ENCODE data around the gene ZNF521. TPM values are rescaled to one million over a fixed set of nuclear protein-coding genes. Genes with fewer than 3 reads are reported as not detected.

ZNF521 gene
- total and polyA plus RNA-seq, 2 of the 13 experiments (the other 11 are each of a cell fraction or from before 2014, with no cell fraction given): 0.02 TPM; not detected in 1

DNA sequence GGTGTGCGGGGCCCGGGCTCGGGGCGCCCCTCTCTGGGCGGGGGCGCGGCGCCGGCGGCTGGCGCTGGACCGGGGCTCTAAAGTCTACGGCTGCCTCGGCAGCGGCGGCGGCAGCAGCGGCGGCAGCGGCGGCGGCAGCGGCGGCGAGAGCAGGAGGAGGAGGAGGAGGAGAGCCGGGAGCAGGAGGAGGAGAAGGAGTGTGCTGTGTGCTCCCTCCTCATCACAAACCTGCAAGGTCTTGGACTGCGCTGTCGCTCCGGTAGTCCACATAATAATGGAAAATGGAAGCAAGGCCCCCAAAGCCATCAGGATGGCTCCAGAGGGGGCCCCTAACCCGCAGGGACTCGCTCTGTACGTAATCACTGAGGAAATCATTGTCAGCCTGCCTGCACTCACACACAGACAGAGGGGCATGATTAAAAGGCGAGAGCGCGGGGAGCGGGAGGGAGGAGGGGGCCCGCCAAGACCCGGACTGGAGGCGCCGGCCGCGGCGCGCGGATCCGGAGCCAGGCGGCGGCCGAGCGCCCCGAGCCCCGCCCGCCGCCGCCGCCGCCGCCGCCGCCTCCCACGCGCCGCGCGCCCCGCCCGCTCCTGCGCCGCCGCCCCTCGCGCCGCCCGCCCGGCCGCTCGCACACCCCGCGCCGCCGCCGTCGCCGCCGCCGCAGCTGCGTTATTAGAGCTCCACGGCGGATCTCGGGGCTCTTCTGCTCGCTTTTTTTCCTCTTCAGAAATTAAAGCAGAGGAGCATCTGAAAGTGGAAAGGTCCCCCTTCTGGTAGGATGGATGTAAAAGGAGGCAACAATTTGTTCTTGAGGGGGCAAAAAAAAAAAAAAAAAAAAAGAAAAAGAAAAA is at the start of gene ZNF521 (continued):
- TF ChIP-seq ZNF318 (CRISPR knock-in tag; IDR thresholded peaks at IDR 0.05): no peak
- no peak for TF ChIP-seq MAFG (CRISPR knock-in tag; IDR thresholded peaks at IDR 0.05)
- 0 out of 2 replicates have a peak, but pooled peaks have one; percentile 49 for TF ChIP-seq KLF12 (CRISPR knock-in tag; IDR thresholded peaks at IDR 0.05; ENCODE audit: borderline replicate concordance)
- TF ChIP-seq MTF1 (CRISPR knock-in tag; IDR thresholded peaks at IDR 0.05): no peak
- TF ChIP-seq, protein P1, sequence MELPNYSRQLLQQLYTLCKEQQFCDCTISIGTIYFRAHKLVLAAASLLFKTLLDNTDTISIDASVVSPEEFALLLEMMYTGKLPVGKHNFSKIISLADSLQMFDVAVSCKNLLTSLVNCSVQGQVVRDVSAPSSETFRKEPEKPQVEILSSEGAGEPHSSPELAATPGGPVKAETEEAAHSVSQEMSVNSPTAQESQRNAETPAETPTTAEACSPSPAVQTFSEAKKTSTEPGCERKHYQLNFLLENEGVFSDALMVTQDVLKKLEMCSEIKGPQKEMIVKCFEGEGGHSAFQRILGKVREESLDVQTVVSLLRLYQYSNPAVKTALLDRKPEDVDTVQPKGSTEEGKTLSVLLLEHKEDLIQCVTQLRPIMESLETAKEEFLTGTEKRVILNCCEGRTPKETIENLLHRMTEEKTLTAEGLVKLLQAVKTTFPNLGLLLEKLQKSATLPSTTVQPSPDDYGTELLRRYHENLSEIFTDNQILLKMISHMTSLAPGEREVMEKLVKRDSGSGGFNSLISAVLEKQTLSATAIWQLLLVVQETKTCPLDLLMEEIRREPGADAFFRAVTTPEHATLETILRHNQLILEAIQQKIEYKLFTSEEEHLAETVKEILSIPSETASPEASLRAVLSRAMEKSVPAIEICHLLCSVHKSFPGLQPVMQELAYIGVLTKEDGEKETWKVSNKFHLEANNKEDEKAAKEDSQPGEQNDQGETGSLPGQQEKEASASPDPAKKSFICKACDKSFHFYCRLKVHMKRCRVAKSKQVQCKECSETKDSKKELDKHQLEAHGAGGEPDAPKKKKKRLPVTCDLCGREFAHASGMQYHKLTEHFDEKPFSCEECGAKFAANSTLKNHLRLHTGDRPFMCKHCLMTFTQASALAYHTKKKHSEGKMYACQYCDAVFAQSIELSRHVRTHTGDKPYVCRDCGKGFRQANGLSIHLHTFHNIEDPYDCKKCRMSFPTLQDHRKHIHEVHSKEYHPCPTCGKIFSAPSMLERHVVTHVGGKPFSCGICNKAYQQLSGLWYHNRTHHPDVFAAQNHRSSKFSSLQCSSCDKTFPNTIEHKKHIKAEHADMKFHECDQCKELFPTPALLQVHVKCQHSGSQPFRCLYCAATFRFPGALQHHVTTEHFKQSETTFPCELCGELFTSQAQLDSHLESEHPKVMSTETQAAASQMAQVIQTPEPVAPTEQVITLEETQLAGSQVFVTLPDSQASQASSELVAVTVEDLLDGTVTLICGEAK (IDR thresholded peaks at IDR 0.05): no peak
- TF ChIP-seq, protein P1 (CRISPR knock-in tag; IDR thresholded peaks at IDR 0.05): no peak
- peak; percentile 39 for TF ChIP-seq XRCC5 (optimal IDR thresholded peaks at IDR 0.05; ENCODE audit: low read length)
- TF ChIP-seq MYNN (CRISPR knock-in tag; IDR thresholded peaks at IDR 0.05; ENCODE audit: low read depth): no peak
- TF ChIP-seq ZNF546 (CRISPR knock-in tag; conservative IDR thresholded peaks at IDR 0.05): no peak
- peak; percentile 54 for TF ChIP-seq HNRNPLL (IDR thresholded peaks at IDR 0.05; ENCODE audit: low read depth, low read length, poor library complexity, severe bottlenecking)
